GM21786 (cell line): ENCODE measurements around the gene FSIP1.
A peak's percentile ranks its signal among the peaks of the same experiment; 100 is the strongest.
"Not testable (repeated sequence)": the region's sequence is repeated elsewhere in the genome, so short reads cannot be mapped to it uniquely, and the experiment has no call there.

Experiments
- ATAC-seq: cut with Tn5 transposase; IDR thresholded peaks from one replicate; pipeline ENCODE4 v1.9.1; 2021; ENCODE audit not compliant: unreplicated experiment

The FSIP1 gene

GRCh38 chr15:39782441-39783138, at the start of gene FSIP1:
Gene FSIP1 (minus strand): TSS chr15:39782841. CDS start chr15:39776524, 6,317 bp downstream.
- ATAC-seq = peak; percentile 97

GRCh38 chr15:39830166-39830565, 47.5 kb upstream of the FSIP1 start:
- no peak for ATAC-seq

GRCh38 chr15:39828374-39828931, 45.8 kb upstream of the FSIP1 start:
- ATAC-seq = no peak

GRCh38 chr15:39826975-39827374, 44.3 kb upstream of the FSIP1 start:
- ATAC-seq = no peak

DNA sequence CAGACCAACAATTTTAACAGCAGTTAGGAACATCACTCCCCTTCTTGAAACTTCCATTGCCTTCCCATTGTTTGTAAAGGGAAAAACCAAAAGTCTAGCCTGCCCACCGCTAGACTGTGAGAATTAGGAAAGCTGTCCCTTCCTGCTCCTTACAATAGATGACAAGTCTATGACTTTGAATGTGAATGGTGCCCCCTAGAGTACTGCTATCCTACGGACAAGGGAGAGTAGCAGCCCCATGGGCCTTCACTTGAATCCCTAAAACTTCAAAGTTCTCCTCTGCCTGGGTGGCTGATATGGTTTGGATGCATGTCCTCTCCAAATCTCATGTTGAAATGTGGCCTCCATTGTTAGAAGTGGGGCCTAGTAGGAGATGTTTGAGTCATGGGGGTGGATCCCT, 41.0 kb upstream of the FSIP1 start:
- ATAC-seq = no peak

- no peak for ATAC-seq
Observed at GRCh38 chr15:39820050-39820602, 37.5 kb upstream of the FSIP1 start.

DNA sequence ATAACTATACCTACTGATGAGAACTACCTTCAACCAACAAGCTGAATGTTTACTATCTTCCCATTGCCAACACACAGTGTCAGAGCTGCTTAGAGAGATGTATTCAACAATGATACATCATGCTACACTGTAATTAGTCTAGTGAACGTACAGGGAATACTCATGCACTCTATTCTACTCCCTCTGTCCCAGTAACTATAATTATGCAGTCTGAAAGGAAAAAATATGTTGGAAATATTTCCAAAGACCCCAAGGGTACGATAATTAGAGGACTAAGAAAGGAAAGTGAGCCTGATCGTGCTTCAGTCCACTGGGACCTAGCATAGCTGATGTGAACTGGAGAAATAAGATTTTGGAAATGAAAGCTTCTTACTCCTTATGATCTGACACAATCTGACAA, 36.9 kb upstream of the FSIP1 start:
- ATAC-seq = no peak

DNA sequence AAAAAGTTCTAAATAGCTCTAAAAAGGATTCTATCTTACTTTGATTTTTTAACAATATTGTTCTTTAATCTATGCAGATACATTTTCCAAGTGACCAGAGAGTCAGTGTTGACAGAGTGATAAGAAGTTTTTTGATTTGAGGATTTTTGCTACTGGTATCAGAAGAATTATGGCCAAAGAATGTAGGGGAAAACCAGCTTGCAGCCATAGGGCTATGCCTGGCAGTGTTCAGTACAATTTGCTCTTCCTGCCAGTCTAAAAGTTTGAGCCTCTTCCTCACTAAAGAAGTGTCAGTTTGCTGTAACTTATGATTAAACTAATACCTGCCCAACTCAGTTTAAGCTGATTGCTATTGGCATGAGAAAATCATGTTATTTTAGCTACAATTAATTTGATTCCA, 35.3 kb upstream of the FSIP1 start:
- no peak for ATAC-seq

GRCh38 chr15:39814489-39814888, 31.8 kb upstream of the FSIP1 start:
- no peak for ATAC-seq

GRCh38 chr15:39812651-39813050, 30.0 kb upstream of the FSIP1 start:
- not testable (repeated sequence) for ATAC-seq

DNA sequence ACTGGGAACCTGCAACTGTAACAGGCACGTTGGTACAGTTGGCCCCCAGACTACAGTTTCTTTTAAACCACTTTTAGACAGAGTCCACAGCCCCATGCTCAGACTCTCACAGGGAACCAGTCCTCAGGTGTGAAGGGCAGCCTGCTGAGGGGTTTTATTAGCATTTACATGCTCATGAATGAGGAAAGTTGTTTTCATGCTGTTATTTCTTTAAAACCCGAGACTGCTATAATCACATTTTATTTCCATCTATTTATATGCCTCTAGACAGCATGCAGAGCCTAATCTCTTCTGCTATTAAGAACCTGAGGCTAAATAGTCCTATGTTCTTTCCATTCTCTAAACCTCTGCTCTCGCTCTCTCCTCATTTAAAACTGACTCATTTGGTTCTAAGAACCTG, 26.3 kb upstream of the FSIP1 start:
- no peak for ATAC-seq

DNA sequence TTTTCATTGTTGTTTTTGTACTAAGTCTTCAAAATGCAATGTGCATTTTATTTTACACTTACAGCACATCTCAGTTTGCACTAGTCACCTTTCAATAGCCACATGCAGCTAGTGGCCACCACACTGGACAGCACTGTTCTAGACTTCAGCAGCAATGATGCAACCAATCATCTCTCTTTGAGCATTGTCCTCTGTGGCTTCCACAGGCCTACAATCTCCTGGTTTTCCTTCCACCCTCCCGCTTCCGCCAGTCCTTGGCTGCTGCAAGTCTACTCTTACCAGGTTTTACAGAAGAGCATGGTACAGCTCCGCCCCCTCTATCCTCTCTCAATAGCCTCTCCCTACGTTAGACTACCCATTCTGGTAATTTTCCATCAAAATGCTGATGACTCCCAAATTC, 25.1 kb upstream of the FSIP1 start:
- no peak for ATAC-seq

GRCh38 chr15:39804026-39804425, 21.4 kb upstream of the FSIP1 start:
- no peak for ATAC-seq

- ATAC-seq = no peak
Observed at GRCh38 chr15:39803016-39803415, 20.4 kb upstream of the FSIP1 start.

- ATAC-seq = peak; percentile 62
Observed at GRCh38 chr15:39801641-39802309, 19.1 kb upstream of the FSIP1 start.

- ATAC-seq = no peak
Observed at GRCh38 chr15:39799552-39800011, 16.9 kb upstream of the FSIP1 start.

DNA sequence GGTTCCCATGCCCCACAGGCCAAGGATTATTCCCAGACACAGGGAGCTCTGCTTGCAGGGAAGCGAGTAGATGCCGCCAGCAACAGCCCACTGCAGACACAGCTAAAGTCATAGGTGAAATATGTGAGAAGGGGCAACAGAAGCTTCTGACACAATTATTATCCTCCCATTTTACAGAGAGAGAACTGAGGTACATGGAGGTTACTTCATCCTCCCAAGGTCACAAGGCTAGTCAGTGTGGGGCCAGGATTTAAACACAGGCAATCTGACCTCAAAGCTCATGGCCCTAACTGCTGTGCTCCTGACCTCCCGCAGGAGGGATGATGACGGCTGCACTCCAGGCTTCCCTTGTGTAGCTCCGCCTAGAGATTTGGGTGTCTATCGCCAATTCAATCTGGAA, 15.7 kb upstream of the FSIP1 start:
- no peak for ATAC-seq

GRCh38 chr15:39797407-39797806, 14.8 kb upstream of the FSIP1 start:
- ATAC-seq = no peak

DNA sequence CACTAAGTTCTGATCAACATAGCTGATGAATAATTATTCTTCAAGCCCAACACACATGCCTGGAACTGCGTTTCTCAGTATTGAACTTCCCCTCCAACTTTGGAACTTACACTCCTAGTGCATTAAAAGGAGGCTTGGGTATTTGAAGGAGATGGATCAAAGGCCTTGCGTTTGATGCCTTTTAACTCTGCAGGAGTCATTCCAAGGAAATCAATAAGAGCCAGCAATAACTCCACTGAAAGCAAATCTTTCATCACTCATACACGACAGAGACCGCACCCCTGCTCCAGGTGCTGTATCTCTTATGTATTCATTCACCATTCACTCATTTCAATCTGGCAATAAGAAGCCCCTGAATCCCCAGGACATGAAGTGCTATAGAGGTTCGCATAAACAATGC, 14.0 kb upstream of the FSIP1 start:
- no peak for ATAC-seq

GRCh38 chr15:39795486-39795885, 12.8 kb upstream of the FSIP1 start:
- no peak for ATAC-seq

DNA sequence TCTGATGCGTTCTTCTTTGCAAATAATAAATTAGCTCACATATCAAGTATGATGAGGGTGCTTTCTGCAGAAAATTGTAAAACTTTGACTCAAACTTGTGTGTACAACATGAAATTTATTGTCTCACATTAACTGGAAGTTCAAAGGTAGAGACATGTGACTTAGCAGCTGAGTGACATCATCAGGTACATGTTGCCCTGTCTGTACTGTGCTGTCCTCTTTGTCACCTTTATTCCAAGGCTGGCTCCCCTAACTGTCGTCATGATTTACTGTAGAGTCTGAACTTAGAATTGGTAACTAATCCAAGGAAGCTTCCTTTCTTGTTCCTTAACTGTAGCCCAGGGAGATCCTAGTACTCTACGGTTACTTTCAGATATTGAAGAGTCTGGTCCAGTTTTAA, 12.3 kb upstream of the FSIP1 start:
- ATAC-seq = no peak

DNA sequence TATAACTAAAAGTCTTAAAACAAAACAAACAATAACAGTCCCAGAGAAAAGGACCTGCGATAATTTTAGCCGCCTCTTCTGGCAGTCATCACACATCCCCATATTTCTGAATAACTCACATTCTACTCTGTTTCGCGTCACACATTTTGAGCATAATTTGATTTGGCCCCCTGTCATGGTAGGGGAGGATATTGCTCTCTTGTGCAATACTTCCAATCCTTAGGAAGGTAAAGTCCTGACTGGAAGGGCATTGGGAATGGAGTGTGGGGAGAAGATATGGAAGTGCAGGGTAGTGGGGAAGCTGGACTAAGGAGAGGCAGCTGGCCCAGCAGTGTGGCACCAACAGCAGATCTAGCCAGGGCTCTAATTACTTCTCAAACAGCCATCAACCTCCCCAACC, 11.3 kb upstream of the FSIP1 start:
- ATAC-seq = no peak
